Measurements from ENCODE around the gene TP53. TPM values are rescaled to one million over a fixed set of nuclear protein-coding genes. Genes with fewer than 3 reads are reported as not detected.

The TP53 gene
- polyA plus RNA-seq, 1 experiment, result 48.4 TPM

GRCh38 chr17:7634384-7634783 is 52.9 kb downstream of the TP53 start:
- ChIA-PET CTCF (interaction anchor here (0.6 to 7.9 kb wide), 9 partner anchors 8 to 83 kb away, joined by 3 to 91 read pairs (median 4); partner anchors contain the start of genes ATP1B2, DNAH2, TP53 and WRAP53), POLR2A (no interaction called here)
- no peak for DNase-seq (ENCODE audit: low read depth)
- H3K4me3 ChIP-seq (ENCODE audit: low read depth, low read length), result no peak overlapping the region
- H3K27me3 ChIP-seq (ENCODE audit: control insufficient read depth, insufficient read depth, low read length), result no peaks in the 10 kb centered on the region
- TF ChIP-seq CTCF (IDR thresholded peaks at IDR 0.05; ENCODE audit: insufficient read depth, low read depth, low read length), result peak; percentile 60
- H3K36me3 ChIP-seq (ENCODE audit: control insufficient read depth, insufficient read depth, low read length), result no peaks in the 10 kb centered on the region

- H3K4me3 ChIP-seq (ENCODE audit: low read depth, low read length), result no peak overlapping the region
- CTCF ChIA-PET, result interaction anchor here (0.6 to 7.9 kb wide), 25 partner anchors 9 to 118 kb away, joined by 3 to 91 read pairs (median 4); partner anchors contain the start of genes ATP1B2, DNAH2, FXR2 and SOX15
- H3K27me3 ChIP-seq (ENCODE audit: control insufficient read depth, insufficient read depth, low read length), result no peaks in the 10 kb centered on the region
- TF ChIP-seq CTCF (IDR thresholded peaks at IDR 0.05; ENCODE audit: insufficient read depth, low read depth, low read length), result no peak
- no peak for DNase-seq (ENCODE audit: low read depth)
- no peaks in the 10 kb centered on the region for H3K36me3 ChIP-seq (ENCODE audit: control insufficient read depth, insufficient read depth, low read length)
- POLR2A ChIA-PET, result no interaction called here
These were observed 54.2 kb downstream of the TP53 start for GRCh38 chr17:7633093-7633492.

GRCh38 chr17:7632492-7632894 is 54.8 kb downstream of the TP53 start:
- DNase-seq (ENCODE audit: low read depth), result no peak
- Histone ChIP-seq H3K36me3 (ENCODE audit: control insufficient read depth, insufficient read depth, low read length) (no peaks in the 10 kb centered on the region), H3K4me3 (ENCODE audit: low read depth, low read length) (no peak overlapping the region), H3K27me3 (ENCODE audit: control insufficient read depth, insufficient read depth, low read length) (no peaks in the 10 kb centered on the region)
- peak; percentile 67 for TF ChIP-seq CTCF (IDR thresholded peaks at IDR 0.05; ENCODE audit: insufficient read depth, low read depth, low read length)
- POLR2A ChIA-PET, result no interaction called here
- CTCF ChIA-PET, result interaction anchor here (0.6 to 7.9 kb wide), 25 partner anchors 9 to 118 kb away, joined by 3 to 91 read pairs (median 4); partner anchors contain the start of genes ATP1B2, DNAH2, FXR2 and SOX15

- CTCF ChIA-PET, result interaction anchor here (0.5 to 7.9 kb wide), 19 partner anchors 10 to 117 kb away, joined by 3 to 91 read pairs (median 4); partner anchors contain the start of genes ATP1B2, DNAH2, FXR2 and SOX15
- POLR2A ChIA-PET, result no interaction called here
- no peak for TF ChIP-seq CTCF (IDR thresholded peaks at IDR 0.05; ENCODE audit: insufficient read depth, low read depth, low read length)
These were observed 55.6 kb downstream of the TP53 start for GRCh38 chr17:7631398-7632380.

GRCh38 chr17:7629939-7630571 is 57.2 kb downstream of the TP53 start, which contains the start of gene SHBG:
Gene SHBG (plus strand): TSS chr17:7630135. CDS start chr17:7630173, 38 bp downstream.
- Histone ChIP-seq H3K36me3 (ENCODE audit: control insufficient read depth, insufficient read depth, low read length) (no peaks in the 10 kb centered on the region), H3K27me3 (ENCODE audit: control insufficient read depth, insufficient read depth, low read length) (no peaks in the 10 kb centered on the region), H3K4me3 (ENCODE audit: low read depth, low read length) (no peak within 1 kb of the TSS)
- ChIA-PET CTCF (interaction anchor here (7.9 kb wide), 1 partner anchor 56 kb away, joined by 91 read pairs; the partner anchor contains the start of genes TP53 and WRAP53), POLR2A (no interaction called here)
- TF ChIP-seq CTCF (IDR thresholded peaks at IDR 0.05; ENCODE audit: insufficient read depth, low read depth, low read length), result no peak
- no peak for DNase-seq (ENCODE audit: low read depth)

More at GRCh38 chr17:7631398-7632380, 55.6 kb downstream of the TP53 start:
- Histone ChIP-seq H3K4me3 (ENCODE audit: low read depth, low read length) (no peak overlapping the region), H3K27me3 (ENCODE audit: control insufficient read depth, insufficient read depth, low read length) (no peaks in the 10 kb centered on the region), H3K36me3 (ENCODE audit: control insufficient read depth, insufficient read depth, low read length) (no peaks in the 10 kb centered on the region)
- no peak for DNase-seq (ENCODE audit: low read depth)
